Suprapubic skin (tissue), 4 donors: ENCODE results near the gene DNTT. TPM values are rescaled to one million over a fixed set of nuclear protein-coding genes. Genes with fewer than 3 reads are reported as not detected.

Experiments used
- DNase-seq, 2 donors: peaks; one replicate each; pipeline ENCODE4 v3.0.0-alpha.2; 2019; ENCODE audit warnings: low spot score in 2 of 2
- H3K27ac ChIP-seq: fragments of 200-600 bp; sonication (generic); one replicate; pipeline ENCODE4 v1.5.1; 2019
- H3K27me3 ChIP-seq: fragments of 200-600 bp; sonication (generic); one replicate; pipeline ENCODE4 v1.5.1; 2019
- H3K36me3 ChIP-seq: fragments of 200-600 bp; sonication (generic); one replicate; pipeline ENCODE4 v1.5.1; 2019
- H3K4me1 ChIP-seq: fragments of 200-600 bp; sonication (generic); one replicate; pipeline ENCODE4 v1.5.1; 2019
- H3K4me3 ChIP-seq: fragments of 200-600 bp; sonication (generic); one replicate; pipeline ENCODE4 v1.5.1; 2019; ENCODE audit warnings: mild to moderate bottlenecking
- H3K9me3 ChIP-seq: fragments of 200-600 bp; sonication (generic); one replicate; pipeline ENCODE4 v1.5.1; 2019
- EP300 ChIP-seq: sonication (generic); formaldehyde crosslinking; IDR thresholded peaks from one replicate; pipeline ENCODE4 v1.6.1; 2017; ENCODE audit warnings: antibody characterized with exemption
- POLR2A ChIP-seq, 2 donors: fragments of 450-650 bp; IDR thresholded peaks; one replicate each; pipeline ENCODE4 v1.6.1; 2017; ENCODE audit warnings: antibody characterized with exemption in 2 of 2, mild to moderate bottlenecking in 2 of 2, moderate library complexity in 2 of 2
- POLR2AphosphoS5 ChIP-seq, 3 donors: sonication (generic); formaldehyde crosslinking; IDR thresholded peaks; one replicate each; pipeline ENCODE4 v1.6.1; 2017; ENCODE audit warnings: antibody characterized with exemption in 3 of 3
- WGBS: methylation state at CpG from one replicate; pipeline ENCODE4 v1.1.5; 2018; 5-methylcytosine and 5-hydroxymethylcytosine counted together
- total RNA-seq, 4 donors: library from RNA; depleted of rRNA; stranded (reverse); fragments of >200 nt; gene quantifications; one replicate each; pipeline ENCODE4 v1.1.0, GENCODE V29; 2016
- TF ChIP-seq, protein P1 (sequence below), 2 donors: fragments of 200-600 bp in 1 of 2; fragments of 450-650 bp in 1 of 2; sonication (generic) in 1 of 2; IDR thresholded peaks; one replicate each; pipeline ENCODE4 v1.5.1; 2016 to 2019; ENCODE audit warnings: antibody characterized with exemption in 2 of 2, mild to moderate bottlenecking in 1 of 2, moderate library complexity in 1 of 2

The DNTT gene
- total RNA-seq, 4 donors from 2014 or later, result not detected

DNA sequence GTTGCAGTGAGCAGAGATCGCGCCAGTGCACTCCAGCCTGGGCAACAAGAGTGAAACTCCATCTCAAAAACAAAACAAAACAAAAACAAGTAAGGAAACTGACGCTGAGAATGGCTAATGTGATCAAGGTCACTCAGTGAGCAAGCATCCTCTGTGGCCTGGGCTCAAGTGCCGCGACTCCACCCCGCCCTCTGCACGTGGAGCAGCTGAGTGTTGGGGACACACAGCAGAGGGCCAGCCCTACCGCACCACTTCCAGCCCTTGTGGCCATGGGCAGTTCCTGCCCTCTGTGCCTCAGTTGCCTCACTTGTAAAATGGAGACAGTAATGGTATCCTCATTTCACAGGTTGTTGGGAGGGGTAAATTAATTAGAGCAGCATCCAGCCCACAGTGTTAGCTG is 75.5 kb downstream of the DNTT start:
- no peak overlapping the region for H3K27ac ChIP-seq
- no peak overlapping the region for H3K4me3 ChIP-seq
- H3K9me3 ChIP-seq, result no peaks in the 10 kb centered on the region
- H3K36me3 ChIP-seq, result no peaks in the 10 kb centered on the region
- no peak for TF ChIP-seq EP300
- TF ChIP-seq, protein P1, sequence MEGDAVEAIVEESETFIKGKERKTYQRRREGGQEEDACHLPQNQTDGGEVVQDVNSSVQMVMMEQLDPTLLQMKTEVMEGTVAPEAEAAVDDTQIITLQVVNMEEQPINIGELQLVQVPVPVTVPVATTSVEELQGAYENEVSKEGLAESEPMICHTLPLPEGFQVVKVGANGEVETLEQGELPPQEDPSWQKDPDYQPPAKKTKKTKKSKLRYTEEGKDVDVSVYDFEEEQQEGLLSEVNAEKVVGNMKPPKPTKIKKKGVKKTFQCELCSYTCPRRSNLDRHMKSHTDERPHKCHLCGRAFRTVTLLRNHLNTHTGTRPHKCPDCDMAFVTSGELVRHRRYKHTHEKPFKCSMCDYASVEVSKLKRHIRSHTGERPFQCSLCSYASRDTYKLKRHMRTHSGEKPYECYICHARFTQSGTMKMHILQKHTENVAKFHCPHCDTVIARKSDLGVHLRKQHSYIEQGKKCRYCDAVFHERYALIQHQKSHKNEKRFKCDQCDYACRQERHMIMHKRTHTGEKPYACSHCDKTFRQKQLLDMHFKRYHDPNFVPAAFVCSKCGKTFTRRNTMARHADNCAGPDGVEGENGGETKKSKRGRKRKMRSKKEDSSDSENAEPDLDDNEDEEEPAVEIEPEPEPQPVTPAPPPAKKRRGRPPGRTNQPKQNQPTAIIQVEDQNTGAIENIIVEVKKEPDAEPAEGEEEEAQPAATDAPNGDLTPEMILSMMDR (IDR thresholded peaks at IDR 0.05), result no peak
- 84% methylated on average over 8 of the region's 8 CpGs for WGBS
- peaks cover 18% of the 10 kb centered on the region for H3K4me1 ChIP-seq
- no peak for DNase-seq
- H3K27me3 ChIP-seq, result peaks cover 60% of the 10 kb centered on the region

DNA sequence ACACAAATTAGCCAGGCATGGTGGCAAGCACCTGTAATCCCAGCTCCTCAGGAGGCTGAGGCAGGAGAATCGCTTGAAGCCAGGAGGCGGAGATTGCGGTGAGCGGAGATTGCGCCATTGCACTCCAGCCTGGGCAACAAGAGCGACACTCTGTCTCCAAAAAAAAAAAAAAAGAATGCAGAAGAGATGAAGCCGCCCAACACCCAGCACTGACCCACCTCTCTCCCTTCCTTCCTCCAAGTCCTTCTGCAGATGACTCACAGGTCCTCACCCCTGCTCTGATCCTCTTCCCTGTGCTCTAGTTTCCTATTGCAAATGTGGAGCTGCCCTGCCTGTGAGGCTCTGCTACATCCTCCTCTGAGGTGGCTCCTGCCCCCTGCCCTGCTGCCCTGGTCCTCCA is 76.6 kb downstream of the DNTT start:
- no peak for DNase-seq
- WGBS, result 94% methylated on average over 7 of the region's 7 CpGs
- H3K9me3 ChIP-seq, result no peaks in the 10 kb centered on the region
- peaks cover 71% of the 10 kb centered on the region for H3K27me3 ChIP-seq
- no peak overlapping the region for H3K4me3 ChIP-seq
- no peaks in the 10 kb centered on the region for H3K36me3 ChIP-seq
- H3K4me1 ChIP-seq, result peaks cover 14% of the 10 kb centered on the region
- H3K27ac ChIP-seq, result no peak overlapping the region
- TF ChIP-seq POLR2A (IDR thresholded peaks at IDR 0.05) (no peak), EP300 (no peak), POLR2AphosphoS5 (IDR thresholded peaks at IDR 0.05) (no peak)
- TF ChIP-seq, protein P1 (IDR thresholded peaks at IDR 0.05), result no peak

DNA sequence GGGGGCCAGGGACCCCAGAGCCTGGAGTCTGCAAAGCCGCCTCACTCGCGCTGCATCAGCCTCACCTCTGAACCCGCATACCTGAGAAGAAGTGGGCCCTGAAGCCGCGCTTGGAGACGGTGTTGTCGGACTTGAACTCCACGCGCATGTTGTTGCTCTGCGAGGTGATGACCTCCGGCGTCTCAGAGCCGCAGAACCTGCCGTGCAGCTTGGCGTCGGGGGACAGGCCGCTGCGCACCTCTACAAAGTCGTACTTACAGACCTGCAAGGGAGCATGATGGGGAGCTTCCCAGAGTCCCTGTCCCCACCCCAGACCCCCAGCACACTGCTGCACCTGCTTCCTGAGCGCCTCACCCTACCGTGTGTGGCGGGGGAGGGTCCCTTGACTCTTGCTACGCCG is 80.3 kb downstream of the DNTT start:
- H3K4me1 ChIP-seq, result peaks cover under 1% of the 10 kb centered on the region
- no peaks in the 10 kb centered on the region for H3K9me3 ChIP-seq
- peaks cover 65% of the 10 kb centered on the region for H3K27me3 ChIP-seq
- H3K36me3 ChIP-seq, result no peaks in the 10 kb centered on the region
- no peak overlapping the region for H3K27ac ChIP-seq
- TF ChIP-seq POLR2AphosphoS5 (IDR thresholded peaks at IDR 0.05) (no peak), EP300 (no peak), POLR2A (IDR thresholded peaks at IDR 0.05) (no peak)
- TF ChIP-seq, protein P1 (IDR thresholded peaks at IDR 0.05), result no peak
- DNase-seq, result no peak
- no peak overlapping the region for H3K4me3 ChIP-seq
- 76% methylated on average over 22 of the region's 25 CpGs for WGBS

DNA sequence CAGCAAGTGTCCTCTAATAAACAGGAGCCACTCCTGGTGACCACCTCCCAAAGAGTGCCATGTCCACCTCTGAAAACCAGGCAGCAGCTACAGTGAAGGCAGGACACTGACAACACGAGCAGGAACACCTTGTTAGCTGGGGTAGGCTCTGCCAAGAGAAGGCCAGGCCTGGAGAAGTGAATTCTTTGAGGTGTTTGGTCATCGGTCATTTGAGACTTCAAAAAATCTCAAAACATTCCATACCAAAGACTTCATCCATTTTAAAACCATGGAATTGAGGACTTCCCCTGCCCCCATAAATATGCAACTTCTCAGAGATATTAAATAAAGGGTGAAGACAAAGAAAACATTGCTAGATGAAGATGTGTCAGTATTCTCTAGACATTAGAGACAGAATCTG is 82.9 kb downstream of the DNTT start:
- H3K4me1 ChIP-seq, result peaks cover 14% of the 10 kb centered on the region
- H3K4me3 ChIP-seq, result no peak overlapping the region
- no peak for DNase-seq
- WGBS, result 73% methylated on average over 2 of the region's 2 CpGs
- H3K27me3 ChIP-seq, result peaks cover 69% of the 10 kb centered on the region
- TF ChIP-seq POLR2AphosphoS5 (IDR thresholded peaks at IDR 0.05), result no peak
- TF ChIP-seq EP300, result no peak
- TF ChIP-seq, protein P1 (IDR thresholded peaks at IDR 0.05), result no peak
- no peak for TF ChIP-seq POLR2A (IDR thresholded peaks at IDR 0.05)
- no peak overlapping the region for H3K27ac ChIP-seq
- no peaks in the 10 kb centered on the region for H3K36me3 ChIP-seq
- H3K9me3 ChIP-seq, result no peaks in the 10 kb centered on the region

DNA sequence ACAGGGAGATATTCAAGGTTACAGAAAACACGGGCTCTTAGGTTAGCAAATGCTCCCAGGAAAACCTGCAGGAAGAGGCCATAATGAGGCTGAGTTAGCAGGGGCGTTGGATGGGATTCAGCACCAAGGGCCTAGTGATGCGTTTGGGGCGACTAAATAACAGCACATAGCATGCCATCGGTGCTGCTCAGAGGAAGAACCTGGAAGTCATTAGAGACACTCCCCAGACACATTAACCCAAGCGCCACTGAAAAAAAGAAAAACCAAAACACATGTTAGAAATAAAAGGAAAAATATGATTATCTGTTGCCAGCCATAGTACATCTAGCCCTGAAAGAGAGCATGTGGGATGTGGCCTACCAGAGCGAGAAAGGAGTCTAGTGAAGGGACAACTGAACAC is 83.4 kb downstream of the DNTT start:
- TF ChIP-seq POLR2AphosphoS5 (IDR thresholded peaks at IDR 0.05), result no peak
- TF ChIP-seq, protein P1 (IDR thresholded peaks at IDR 0.05), result no peak
- TF ChIP-seq EP300, result no peak
- no peak for TF ChIP-seq POLR2A (IDR thresholded peaks at IDR 0.05)
- 56% methylated on average over 7 of the region's 7 CpGs for WGBS

More for the DNA sequence above, 83.4 kb downstream of the DNTT start:
- DNase-seq, result no peak
- no peak overlapping the region for H3K4me3 ChIP-seq
- H3K27ac ChIP-seq, result no peak overlapping the region
- H3K4me1 ChIP-seq, result peaks cover 14% of the 10 kb centered on the region
- H3K9me3 ChIP-seq, result no peaks in the 10 kb centered on the region
- H3K36me3 ChIP-seq, result no peaks in the 10 kb centered on the region
- peaks cover 66% of the 10 kb centered on the region for H3K27me3 ChIP-seq

Other genes starting within 250 kb of the DNTT start
- 10 to 100 TPM; 10.7 to 19.9 (median 17.5) TPM for gene ZNF518A, start 174.1 kb upstream of the DNTT start, total RNA-seq
- gene BLNK, start 32.9 kb upstream of the DNTT start, total RNA-seq, result 1 to 10 TPM; 4.7 to 9.7 (median 5.7) TPM
- not detected for gene OPALIN, start 54.6 kb downstream of the DNTT start, total RNA-seq
- gene TLL2, start 209.5 kb downstream of the DNTT start, total RNA-seq, result under 1 TPM in 2 of 4 donors, not detected in 2; 0.30 to 0.60 TPM